B cell (primary cell): ENCODE data around the gene ILDR1. TPM values are rescaled to one million over a fixed set of nuclear protein-coding genes. Genes with fewer than 3 reads are reported as not detected.

ENCODE experiments used
- ATAC-seq: fragments of 200-7000 bp; cut with Tn5 transposase; one replicate; pipeline ENCODE4 v1.10.0; 2021; ENCODE audit warnings: low read depth, mild to moderate bottlenecking, moderate number of reproducible peaks, moderate library complexity
- CTCF ChIA-PET: fragments of 350-600 bp; sonication (Branson Sonifier 250); formaldehyde crosslinking; loops from one replicate; lab custom pipeline; 2021; ENCODE audit warnings: antibody characterized with exemption, inconsistent platforms; lab: Charles Lee
- POLR2A ChIA-PET: fragments of 350-600 bp; sonication (Branson Sonifier 250); formaldehyde crosslinking; loops from one replicate; lab custom pipeline; 2021; ENCODE audit warnings: antibody characterized with exemption; lab: Charles Lee
- DNase-seq: peaks from one replicate; pipeline ENCODE4 v3.0.0; 2013
- H2AFZ ChIP-seq: 2 replicates; pipeline ENCODE4 v1.6.1; 2012; ENCODE audit warnings: mild to moderate bottlenecking, low read depth, low read length; ENCODE audit not compliant: insufficient read depth, poor library complexity, severe bottlenecking
- H3K27ac ChIP-seq, 2 donors: 1 replicate in 1 of 2; 2 replicates in 1 of 2; pipeline ENCODE4 v1.5.1; 2012 to 2013; ENCODE audit warnings: low read length in 2 of 2, mild to moderate bottlenecking in 2 of 2, moderate library complexity in 1 of 2
- H3K27me3 ChIP-seq, 4 experiments: fragments of 200-600 bp in 1 of 4; sonication (generic) in 1 of 4; replicated peaks in 1 of 4; 1 replicate in 2 of 4; 2 replicates in 2 of 4; pipeline versions ENCODE4 v1.6.1 to v1.7.0; 2013 to 2016; ENCODE audit warnings: low read length in 3 of 4, mild to moderate bottlenecking in 2 of 4, mixed read lengths in 1 of 4, moderate library complexity in 1 of 4; ENCODE audit not compliant: insufficient read depth in 4 of 4, control insufficient read depth in 3 of 4; ENCODE audit errors: control extremely low read depth in 1 of 4
- H3K36me3 ChIP-seq, 2 experiments: replicated peaks in 1 of 2; 1 replicate in 1 of 2; 2 replicates in 1 of 2; pipeline versions ENCODE4 v1.6.1 to v1.7.1; 2013; ENCODE audit warnings: low read length in 1 of 2; ENCODE audit not compliant: insufficient read depth in 2 of 2, control insufficient read depth in 1 of 2; ENCODE audit errors: control extremely low read depth in 1 of 2, extremely low read depth in 1 of 2
- H3K4me1 ChIP-seq, 2 donors: fragments of 200-600 bp in 1 of 2; sonication (generic) in 1 of 2; 1 replicate in 1 of 2; 2 replicates in 1 of 2; pipeline versions ENCODE4 v1.5.1 to v1.6.1; 2013 to 2017; ENCODE audit warnings: low read length in 2 of 2; ENCODE audit not compliant: control insufficient read depth in 2 of 2, insufficient read depth in 2 of 2
- H3K4me2 ChIP-seq: replicated peaks from 2 replicates; pipeline ENCODE3; 2012; ENCODE audit warnings: mild to moderate bottlenecking, low read depth, low read length; ENCODE audit not compliant: poor library complexity, severe bottlenecking
- H3K4me3 ChIP-seq, 5 experiments: fragments of 200-600 bp in 1 of 5; sonication (generic) in 1 of 5; 1 replicate in 3 of 5; 2 replicates in 2 of 5; pipeline versions ENCODE4 v1.5.1 to v1.7.0; 2011 to 2016; ENCODE audit warnings: low read length in 4 of 5, mild to moderate bottlenecking in 4 of 5, low read depth in 2 of 5, control low read depth in 1 of 5, moderate library complexity in 1 of 5; ENCODE audit not compliant: insufficient read depth in 1 of 5; ENCODE audit errors: control extremely low read depth in 1 of 5, extremely low read depth in 1 of 5
- H3K79me2 ChIP-seq: fragments of 200-600 bp; sonication (generic); one replicate; pipeline ENCODE4 v1.6.0; 2016; ENCODE audit warnings: low read length; ENCODE audit not compliant: control insufficient read depth, insufficient read depth
- H3K9ac ChIP-seq: fragments of 200-600 bp; sonication (generic); 2 replicates; pipeline ENCODE4 v1.6.1; 2017; ENCODE audit warnings: mild to moderate bottlenecking, low read length, moderate library complexity
- H3K9me3 ChIP-seq, 3 donors: one replicate each; pipeline versions ENCODE4 v1.6.1 to v1.7.1; 2013; ENCODE audit warnings: low read length in 2 of 3; ENCODE audit not compliant: control insufficient read depth in 2 of 3, insufficient read depth in 1 of 3; ENCODE audit errors: control extremely low read depth in 1 of 3
- H4K20me1 ChIP-seq: 2 replicates; pipeline ENCODE4 v1.6.0; 2012; ENCODE audit warnings: mild to moderate bottlenecking, low read length; ENCODE audit not compliant: insufficient read depth, control insufficient read depth, poor library complexity, severe bottlenecking
- H3K27ac Mint-ChIP-seq: one replicate; pipeline ENCODE4 v1.8.0; 2021; ENCODE audit warnings: mixed read lengths
- H3K27me3 Mint-ChIP-seq: one replicate; pipeline ENCODE4 v1.8.0; 2021; ENCODE audit warnings: mixed read lengths
- H3K4me1 Mint-ChIP-seq: one replicate; pipeline ENCODE4 v1.8.0; 2021; ENCODE audit warnings: mixed read lengths
- H3K4me3 Mint-ChIP-seq: one replicate; pipeline ENCODE4 v1.8.0; 2021; ENCODE audit warnings: mixed read lengths
- H3K9me3 Mint-ChIP-seq: one replicate; pipeline ENCODE4 v1.8.0; 2022; ENCODE audit warnings: mixed read lengths; ENCODE audit not compliant: insufficient read depth
- CTCF ChIP-seq: fragments of 200-600 bp; IDR thresholded peaks from one replicate; pipeline ENCODE4 v1.8.0; 2022; ENCODE audit warnings: antibody characterized with exemption, mild to moderate bottlenecking
- EZH2 ChIP-seq: IDR thresholded peaks from 2 replicates; pipeline ENCODE4 v1.6.1; 2012; ENCODE audit warnings: borderline replicate concordance, low read depth, mild to moderate bottlenecking, moderate library complexity, low read length; ENCODE audit not compliant: insufficient read depth, poor library complexity, severe bottlenecking
- WGBS: methylation state at CpG from one replicate; pipeline ENCODE4 v1.1.5; 2013; ENCODE audit warnings: missing lambda C conversion rate; ENCODE audit not compliant: insufficient coverage; 5-methylcytosine and 5-hydroxymethylcytosine counted together
- intact Hi-C: fragments of 100-400 bp; cut with micrococcal nuclease; formaldehyde crosslinking; loops from one replicate; pipeline ENCODE4 v1.10.0; 2022
- polyA plus RNA-seq: library from polyadenylated mRNA; depleted of rRNA; stranded (reverse); fragments of >200 nt; gene quantifications from 2 replicates; pipeline ENCODE4 v1.2.3, GENCODE V29; 2012
- total RNA-seq, 2 donors: library from RNA; stranded (reverse); fragments of 120-200 nt in 1 of 2; gene quantifications; 1 replicate in 1 of 2; 2 replicates in 1 of 2; pipeline versions ENCODE4 v1.2.3 to v1.2.4, GENCODE V29; 2013 to 2022

The ILDR1 gene
- total and polyA plus RNA-seq, 2 donors (not counting 1 experiment from before 2014, with no cell fraction given): 1.9 to 4.7 TPM

- Histone ChIP-seq H3K4me1 (peaks cover 41 to 54% of the 10 kb centered on the region in 2 donors), H3K27me3 (no peaks in the 10 kb centered on the region), H4K20me1 (no peaks in the 10 kb centered on the region), H3K9ac (peak overlapping the region; percentile 59), H3K36me3 (peaks cover 0 to 4% of the 10 kb centered on the region in 2 experiments), H3K79me2 (no peaks in the 10 kb centered on the region), H2AFZ (no peak overlapping the region), H3K9me3 (no peaks in the 10 kb centered on the region), H3K27ac (peak overlapping the region; percentile 87 to 91), H3K4me2 (peak overlapping the region; percentile 77), H3K4me3 (peak overlapping the region in 3 of 5 experiments; percentile 1 to 53 (median 40))
- H3K27ac Mint-ChIP-seq: peak overlapping the region; percentile 87
- TF ChIP-seq CTCF (no peak), EZH2 (no peak)
- H3K9me3 Mint-ChIP-seq: no peaks in the 10 kb centered on the region
- peak; percentile 59 for DNase-seq
- no peak for ATAC-seq
- peaks cover 63% of the 10 kb centered on the region for H3K4me1 Mint-ChIP-seq
- no peaks in the 10 kb centered on the region for H3K27me3 Mint-ChIP-seq
- ChIA-PET POLR2A (interaction anchor here (0.5 to 1.3 kb wide), 4 partner anchors 8 to 260 kb away, joined by 3 to 6 read pairs (median 4); no protein-coding TSS in a partner anchor), CTCF (interaction anchor here (0.8 to 3.2 kb wide), 5 partner anchors 7 to 211 kb away, joined by 3 to 19 read pairs (median 8); partner anchors contain the start of gene CD86)
- peak overlapping the region; percentile 78 for H3K4me3 Mint-ChIP-seq
- intact Hi-C loops: loop anchor here (1.0 to 5.0 kb wide), 9 partner anchors 8 to 574 kb away; partner anchors contain the start of gene PARP15
- 0% methylated on average over 1 of the region's 1 CpG for WGBS
Measured at GRCh38 chr3:122003606-122004005, 18.4 kb downstream of the ILDR1 start.

- peak overlapping the region; percentile 78 for H3K4me3 Mint-ChIP-seq
- peak overlapping the region; percentile 77 for H3K4me2 ChIP-seq
Measured at GRCh38 chr3:122003112-122003511, 18.9 kb downstream of the ILDR1 start.

More at GRCh38 chr3:122003112-122003511, 18.9 kb downstream of the ILDR1 start:
- ChIA-PET POLR2A (interaction anchor here (0.7 kb wide), 1 partner anchor 8 kb away, joined by 4 read pairs; no protein-coding TSS in a partner anchor), CTCF (interaction anchor here (0.8 to 3.2 kb wide), 5 partner anchors 7 to 210 kb away, joined by 3 to 19 read pairs (median 8); partner anchors contain the start of gene CD86)
- Histone ChIP-seq H3K4me3 (peak overlapping the region; percentile 2 to 55 (median 40)), H3K36me3 (peaks cover 0 to 4% of the 10 kb centered on the region in 2 experiments), H3K27me3 (no peaks in the 10 kb centered on the region), H2AFZ (no peak overlapping the region), H4K20me1 (no peaks in the 10 kb centered on the region), H3K79me2 (no peaks in the 10 kb centered on the region), H3K9ac (peak overlapping the region; percentile 59), H3K27ac (peak overlapping the region; percentile 87 to 91), H3K4me1 (peaks cover 46 to 59% of the 10 kb centered on the region in 2 donors), H3K9me3 (no peaks in the 10 kb centered on the region)
- Mint-ChIP-seq H3K4me1 (peaks cover 67% of the 10 kb centered on the region), H3K27ac (peak overlapping the region; percentile 87), H3K27me3 (no peaks in the 10 kb centered on the region), H3K9me3 (no peaks in the 10 kb centered on the region)
- DNase-seq (peak; percentile 86), ATAC-seq (peak; percentile 68)
- intact Hi-C loops: loop anchor here (1.0 to 5.0 kb wide), 8 partner anchors 8 to 574 kb away; partner anchors contain the start of gene PARP15
- 7% methylated on average over 3 of the region's 6 CpGs for WGBS
- TF ChIP-seq EZH2 (no peak), CTCF (no peak)
